ENCODE data around the gene PHRF1. TPM values are rescaled to one million over a fixed set of nuclear protein-coding genes. Genes with fewer than 3 reads are reported as not detected.

PHRF1 gene
- total and polyA plus RNA-seq, 2 of the 4 experiments (the other 2 are of a cell fraction) = 10.9 to 17.5 TPM

DNA sequence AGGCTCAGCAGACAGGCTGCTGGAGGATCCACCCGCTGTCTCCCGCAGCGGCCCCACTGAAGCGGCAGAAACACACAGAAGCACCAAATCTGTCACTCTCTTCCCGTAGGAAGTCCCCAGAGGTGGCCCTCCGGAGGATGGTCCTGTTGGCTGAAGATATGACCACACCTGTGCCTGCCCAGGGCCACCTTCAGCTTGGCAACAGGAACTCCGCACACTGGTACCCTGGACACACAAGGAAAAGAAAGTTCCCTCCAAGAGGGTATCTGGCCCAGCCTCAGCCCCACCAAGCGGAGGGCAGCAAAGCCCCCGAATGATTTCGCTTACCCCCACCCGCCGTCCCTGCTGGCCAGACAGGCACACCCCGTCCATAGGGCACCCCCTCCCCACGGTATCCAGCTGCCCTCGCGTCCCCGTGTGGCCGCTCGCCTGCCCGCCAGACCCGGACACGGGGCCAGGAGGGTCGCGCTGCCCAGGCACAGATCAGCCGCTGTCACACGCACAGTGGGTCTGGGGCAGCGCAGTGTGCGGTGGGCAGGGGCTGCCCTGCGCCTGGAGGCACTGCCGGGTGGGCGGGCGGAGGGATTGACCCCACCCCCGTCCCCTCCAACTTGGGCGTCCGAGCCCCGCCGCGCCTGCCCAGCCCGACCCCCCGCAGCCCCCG, 8.5 kb upstream of the PHRF1 start:
- peak overlapping the region; percentile 94 for H4K5ac ChIP-seq (ENCODE audit: low read depth, low read length)
- H4K91ac ChIP-seq (ENCODE audit: insufficient read depth, low read depth, low read length) = peak overlapping the region; percentile 96; the same call in 1 of the 2 replicates
- no peaks in the 10 kb centered on the region for H3K27me3 ChIP-seq (ENCODE audit: control insufficient read depth, insufficient read depth, low read length)
- peak overlapping the region; percentile 93 for H2AFZ ChIP-seq (replicated peaks; ENCODE audit: low read length, poor library complexity)
- peak overlapping the region; percentile 93 for H3K4ac ChIP-seq (ENCODE audit: low read depth, low read length)
- 42% methylated on average over 13 of the region's 41 CpGs; no CpG with 5 or more reads in 1 of the 2 experiments for WGBS, 2 experiments (ENCODE audit: extremely low coverage in 2 of 2, insufficient read length in 1 of 2)
- H3K56ac ChIP-seq (ENCODE audit: extremely low read depth, insufficient read depth, low read length) = peak overlapping the region; percentile 21; the same call in 1 of the 2 replicates
- H3K27ac ChIP-seq (ENCODE audit: insufficient read depth, low read length) = peak overlapping the region; percentile 96
- BruUV-seq (replicated peaks) = no TSS peak
- H3K23ac ChIP-seq (ENCODE audit: low read depth, low read length) = peak overlapping the region; percentile 42
- in situ Hi-C loops (cut with MboI; ENCODE audit: low sequenced_read_pairs) = no loop called here
- peak overlapping the region; percentile 99 for H2BK5ac ChIP-seq (ENCODE audit: low read depth, low read length, poor library complexity, severe bottlenecking)
- 0 out of 2 replicates have a peak overlapping the region, but pooled peaks have one; percentile 30 for H2BK120ac ChIP-seq (ENCODE audit: low read depth, low read length)
- H2BK20ac ChIP-seq (ENCODE audit: low read depth, low read length) = no peak overlapping the region
- dilution Hi-C loops (cut with HindIII; ENCODE audit: low sequenced_read_pairs, unreplicated experiment) = no loop called here
- peak overlapping the region; percentile 96 for H3K14ac ChIP-seq (replicated peaks; ENCODE audit: low read depth, low read length)
- ATAC-seq (ENCODE audit: low read depth) (peak; percentile 13), DNase-seq (no peak)
- ChIA-PET POLR2A (ENCODE audit: unreplicated experiment) (no interaction called here), CTCF (interaction anchor here (0.7 kb wide), 1 partner anchor 83 kb away, joined by 5 read pairs; no protein-coding TSS in a partner anchor)
- H3K9me3 ChIP-seq (ENCODE audit: control insufficient read depth, insufficient read depth, low read length) = no peaks in the 10 kb centered on the region
- peaks cover 29% of the 10 kb centered on the region for H4K20me1 ChIP-seq (ENCODE audit: insufficient read depth, low read length)
- no peak for TF ChIP-seq CEBPB (IDR thresholded peaks at IDR 0.05; ENCODE audit: low read depth, low read length)
- peak; percentile 4; the same call in 1 of the 2 replicates for TF ChIP-seq POLR2A (IDR thresholded peaks at IDR 0.05; ENCODE audit: low read depth, low read length)
- peak overlapping the region; percentile 100 for H2AK5ac ChIP-seq (ENCODE audit: low read depth, low read length)
- H3K79me1 ChIP-seq (ENCODE audit: low read depth in 1 of 2, low read length in 2 of 2) = peaks cover 30 to 43% of the 10 kb centered on the region in 2 experiments; a peak in 3 of 4 replicates
- H2AK9ac ChIP-seq (replicated peaks; ENCODE audit: low read depth, low read length, poor library complexity) = peak overlapping the region; percentile 100
- peak overlapping the region; percentile 65 to 98 for H4K8ac ChIP-seq (ENCODE audit: low read depth in 2 of 2, low read length in 2 of 2)
- peak overlapping the region; percentile 76 for H3K18ac ChIP-seq (ENCODE audit: low read depth, low read length)
- peaks cover 14% of the 10 kb centered on the region for H3K36me3 ChIP-seq (ENCODE audit: control insufficient read depth, insufficient read depth, low read length)
- intact Hi-C loops (cut with micrococcal nuclease) = no loop called here
- H3K9me1 ChIP-seq (ENCODE audit: insufficient read depth, low read length) = no peaks in the 10 kb centered on the region
- H3K4me1 ChIP-seq (ENCODE audit: control insufficient read depth, insufficient read depth, low read length) = peaks cover 17% of the 10 kb centered on the region
- H3K4me2 ChIP-seq (ENCODE audit: low read depth, low read length) = peak overlapping the region; percentile 99
- peak overlapping the region; percentile 100 for H3K4me3 ChIP-seq (ENCODE audit: insufficient read depth, low read depth, low read length)
- no peak overlapping the region for H2BK15ac ChIP-seq (ENCODE audit: low read depth, low read length)
- peak overlapping the region; percentile 100 for H3K9ac ChIP-seq (ENCODE audit: low read depth, low read length)

All from IMR-90 (cell line).